Inflammatory macrophage treated with lipopolysaccharide for 1 hour (primary cell): ENCODE data around the gene BICD2.
"Not testable (repeated sequence)": the region's sequence is repeated elsewhere in the genome, so short reads cannot be mapped to it uniquely, and the experiment has no call there.

Experiments
- DNase-seq, 2 donors: peaks; one replicate each; pipeline ENCODE4 v3.0.0-alpha.2; 2020 to 2022

The BICD2 gene

GRCh38 chr9:92764381-92764987 is at the start of gene BICD2:
Gene BICD2 (minus strand): TSS chr9:92764833. CDS start chr9:92764744, 89 bp downstream.
- no peak for DNase-seq

GRCh38 chr9:92809629-92810326 is 45.1 kb upstream of the BICD2 start:
- not testable (repeated sequence) for DNase-seq

GRCh38 chr9:92808726-92809451 is 44.3 kb upstream of the BICD2 start:
- DNase-seq, result peak; percentile 47 to 50

- no peak for DNase-seq
These were observed 43.4 kb upstream of the BICD2 start for GRCh38 chr9:92807757-92808725.

- no peak for DNase-seq
These were observed 42.6 kb upstream of the BICD2 start for GRCh38 chr9:92807031-92807756.

GRCh38 chr9:92804727-92805126 is 40.1 kb upstream of the BICD2 start:
- no peak for DNase-seq

- DNase-seq, result no peak
These were observed 33.7 kb upstream of the BICD2 start for GRCh38 chr9:92798358-92798757.

GRCh38 chr9:92796337-92796804 is 31.7 kb upstream of the BICD2 start:
- DNase-seq, result not testable (repeated sequence)

GRCh38 chr9:92795598-92796336 is 31.1 kb upstream of the BICD2 start:
- DNase-seq, result no peak

GRCh38 chr9:92795000-92795399 is 30.4 kb upstream of the BICD2 start:
- no peak for DNase-seq

- no peak for DNase-seq
These were observed 29.8 kb upstream of the BICD2 start for GRCh38 chr9:92794426-92794825.

GRCh38 chr9:92790542-92791527 is 26.2 kb upstream of the BICD2 start:
- DNase-seq, result peak; percentile 54 to 93

GRCh38 chr9:92786298-92786697 is 21.7 kb upstream of the BICD2 start:
- no peak for DNase-seq

GRCh38 chr9:92781899-92782298 is 17.3 kb upstream of the BICD2 start:
- no peak for DNase-seq

GRCh38 chr9:92780206-92780605 is 15.6 kb upstream of the BICD2 start:
- peak; percentile 60 to 80 for DNase-seq

- DNase-seq, result no peak
These were observed 10.8 kb upstream of the BICD2 start for GRCh38 chr9:92775466-92775865.

GRCh38 chr9:92774274-92774673 is 9.6 kb upstream of the BICD2 start:
- no peak for DNase-seq

GRCh38 chr9:92773810-92774209 is 9.2 kb upstream of the BICD2 start:
- no peak for DNase-seq

- no peak for DNase-seq
These were observed 6.7 kb upstream of the BICD2 start for GRCh38 chr9:92771309-92771708.
